ENCODE data around the gene POLR2M.

- TF ChIP-seq CTCF (IDR thresholded peaks at IDR 0.05), result no peak
- no peak for TF ChIP-seq EZH2 (IDR thresholded peaks at IDR 0.05; ENCODE audit: borderline replicate concordance, insufficient read depth, low read depth, low read length, poor library complexity, severe bottlenecking)
Measured at GRCh38 chr15:57657619-57658018, 48.9 kb upstream of the POLR2M start.

Measured in B cell (primary cell).